MM.1S (cell line): ENCODE data around the gene PROKR2.

ENCODE experiments used
- DNase-seq: peaks from one replicate; pipeline ENCODE4 v3.0.0-alpha.2; 2015
- H2AFZ ChIP-seq: fragments of 300-600 bp; sonication (generic); 2 replicates; pipeline ENCODE4 v1.6.0; 2016; ENCODE audit warnings: antibody characterized with exemption, low read length
- H3F3A ChIP-seq: fragments of 300-600 bp; sonication (generic); 2 replicates; pipeline ENCODE4 v1.6.1; 2016; ENCODE audit warnings: mild to moderate bottlenecking, antibody characterized with exemption, low read length, moderate library complexity, mixed read lengths; ENCODE audit not compliant: insufficient read depth
- H3K27ac ChIP-seq: fragments of 300-600 bp; sonication (generic); 2 replicates; pipeline ENCODE4 v1.5.1; 2016; ENCODE audit warnings: mild to moderate bottlenecking, low read length
- H3K27me3 ChIP-seq: fragments of 300-600 bp; sonication (generic); replicated peaks from 2 replicates; pipeline ENCODE4 v1.6.0; 2016; ENCODE audit warnings: low read length; ENCODE audit not compliant: insufficient read depth
- H3K36me3 ChIP-seq: fragments of 300-600 bp; sonication (generic); replicated peaks from 2 replicates; pipeline ENCODE4 v1.6.1; 2016; ENCODE audit warnings: mild to moderate bottlenecking, low read length, mixed read lengths; ENCODE audit not compliant: insufficient read depth
- H3K4me1 ChIP-seq: fragments of 300-600 bp; sonication (generic); 2 replicates; pipeline ENCODE4 v1.6.1; 2016; ENCODE audit warnings: low read length, mixed read lengths
- H3K4me2 ChIP-seq: fragments of 300-600 bp; sonication (generic); 2 replicates; pipeline ENCODE4 v1.6.0; 2016; ENCODE audit warnings: low read depth, low read length
- H3K4me3 ChIP-seq: fragments of 300-600 bp; sonication (generic); 2 replicates; pipeline ENCODE4 v1.5.1; 2016; ENCODE audit warnings: low read length, mixed read lengths
- H3K79me2 ChIP-seq: fragments of 300-600 bp; sonication (generic); 2 replicates; pipeline ENCODE4 v1.6.1; 2016; ENCODE audit warnings: mixed run types, low read length, mixed read lengths
- H3K9ac ChIP-seq: fragments of 300-600 bp; sonication (generic); 2 replicates; pipeline ENCODE4 v1.6.1; 2016; ENCODE audit warnings: low read length, mixed read lengths
- H3K9me2 ChIP-seq: fragments of 300-600 bp; sonication (generic); replicated peaks from 2 replicates; pipeline ENCODE4 v1.6.1; 2016; ENCODE audit warnings: mild to moderate bottlenecking, low read length, mixed read lengths; ENCODE audit not compliant: insufficient read depth
- H3K9me3 ChIP-seq: fragments of 300-600 bp; sonication (generic); replicated peaks from 2 replicates; pipeline ENCODE4 v1.6.1; 2016; ENCODE audit warnings: mild to moderate bottlenecking, low read length, mixed read lengths; ENCODE audit not compliant: insufficient read depth
- H4K20me1 ChIP-seq: fragments of 300-600 bp; sonication (generic); 2 replicates; pipeline ENCODE4 v1.6.1; 2016; ENCODE audit warnings: mild to moderate bottlenecking, low read length, moderate library complexity, mixed read lengths; ENCODE audit not compliant: insufficient read depth
- EZH2 ChIP-seq: fragments of 300-600 bp; sonication (generic); optimal IDR thresholded peaks from 2 replicates; pipeline ENCODE3; 2017; ENCODE audit warnings: low read depth, mild to moderate bottlenecking, antibody characterized with exemption, low read length, mixed read lengths
- EZH2phosphoT487 ChIP-seq: fragments of 300-600 bp; sonication (generic); IDR thresholded peaks from 2 replicates; pipeline ENCODE4 v1.6.1; 2018; ENCODE audit warnings: antibody characterized with exemption, low read length
- TF ChIP-seq, protein P1 (sequence below): fragments of 300-600 bp; sonication (generic); IDR thresholded peaks from 2 replicates; pipeline ENCODE4 v1.5.1; 2016; ENCODE audit warnings: antibody characterized with exemption, low read length, mixed read lengths

The PROKR2 gene

GRCh38 chr20:5312518-5312917 is 4.2 kb downstream of the PROKR2 start:
- Histone ChIP-seq H3K27me3 (peaks cover 11% of the 10 kb centered on the region), H3K9me3 (no peaks in the 10 kb centered on the region), H3K79me2 (no peaks in the 10 kb centered on the region), H4K20me1 (no peaks in the 10 kb centered on the region), H3K4me3 (no peak overlapping the region), H3K9me2 (no peaks in the 10 kb centered on the region), H3K4me1 (no peaks in the 10 kb centered on the region), H3K4me2 (no peak overlapping the region), H3K27ac (no peak overlapping the region), H3K36me3 (no peaks in the 10 kb centered on the region), H3F3A (no peaks in the 10 kb centered on the region), H2AFZ (no peak overlapping the region), H3K9ac (no peak overlapping the region)
- no peak for TF ChIP-seq EZH2
- TF ChIP-seq, protein P1, sequence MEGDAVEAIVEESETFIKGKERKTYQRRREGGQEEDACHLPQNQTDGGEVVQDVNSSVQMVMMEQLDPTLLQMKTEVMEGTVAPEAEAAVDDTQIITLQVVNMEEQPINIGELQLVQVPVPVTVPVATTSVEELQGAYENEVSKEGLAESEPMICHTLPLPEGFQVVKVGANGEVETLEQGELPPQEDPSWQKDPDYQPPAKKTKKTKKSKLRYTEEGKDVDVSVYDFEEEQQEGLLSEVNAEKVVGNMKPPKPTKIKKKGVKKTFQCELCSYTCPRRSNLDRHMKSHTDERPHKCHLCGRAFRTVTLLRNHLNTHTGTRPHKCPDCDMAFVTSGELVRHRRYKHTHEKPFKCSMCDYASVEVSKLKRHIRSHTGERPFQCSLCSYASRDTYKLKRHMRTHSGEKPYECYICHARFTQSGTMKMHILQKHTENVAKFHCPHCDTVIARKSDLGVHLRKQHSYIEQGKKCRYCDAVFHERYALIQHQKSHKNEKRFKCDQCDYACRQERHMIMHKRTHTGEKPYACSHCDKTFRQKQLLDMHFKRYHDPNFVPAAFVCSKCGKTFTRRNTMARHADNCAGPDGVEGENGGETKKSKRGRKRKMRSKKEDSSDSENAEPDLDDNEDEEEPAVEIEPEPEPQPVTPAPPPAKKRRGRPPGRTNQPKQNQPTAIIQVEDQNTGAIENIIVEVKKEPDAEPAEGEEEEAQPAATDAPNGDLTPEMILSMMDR: no peak
- no peak for TF ChIP-seq EZH2phosphoT487
- DNase-seq: no peak

- Histone ChIP-seq H2AFZ (no peak overlapping the region), H3K4me2 (no peak overlapping the region), H3F3A (no peaks in the 10 kb centered on the region), H3K4me1 (no peaks in the 10 kb centered on the region), H3K9ac (no peak overlapping the region), H3K9me3 (no peaks in the 10 kb centered on the region), H4K20me1 (no peaks in the 10 kb centered on the region), H3K36me3 (no peaks in the 10 kb centered on the region), H3K79me2 (no peaks in the 10 kb centered on the region), H3K4me3 (no peak overlapping the region), H3K27me3 (no peaks in the 10 kb centered on the region), H3K27ac (no peak overlapping the region), H3K9me2 (no peaks in the 10 kb centered on the region)
- TF ChIP-seq, protein P1: no peak
- TF ChIP-seq EZH2phosphoT487 (no peak), EZH2 (no peak)
- no peak for DNase-seq
These were observed 6.8 kb downstream of the PROKR2 start for GRCh38 chr20:5309971-5310370.

GRCh38 chr20:5298811-5299210 is 17.9 kb downstream of the PROKR2 start:
- Histone ChIP-seq H3K4me1 (no peaks in the 10 kb centered on the region), H3K9me2 (no peaks in the 10 kb centered on the region), H3F3A (no peaks in the 10 kb centered on the region), H3K36me3 (no peaks in the 10 kb centered on the region), H3K9ac (no peak overlapping the region), H4K20me1 (no peaks in the 10 kb centered on the region), H3K4me3 (no peak overlapping the region), H2AFZ (no peak overlapping the region), H3K27ac (no peak overlapping the region), H3K27me3 (no peaks in the 10 kb centered on the region), H3K4me2 (no peak overlapping the region), H3K79me2 (no peaks in the 10 kb centered on the region), H3K9me3 (no peaks in the 10 kb centered on the region)
- DNase-seq: no peak
- TF ChIP-seq EZH2 (no peak), EZH2phosphoT487 (no peak)
- TF ChIP-seq, protein P1: no peak
